Coronary artery (tissue), 2 donors: ENCODE results near the gene GOLGA1.

Experiments
- DNase-seq: peaks from one replicate; pipeline ENCODE4 v3.0.0-alpha.2; 2017; ENCODE audit warnings: low spot score
- H3K27ac ChIP-seq, 2 donors: fragments of 200-600 bp; sonication (generic); one replicate each; pipeline ENCODE4 v1.5.1; 2016 to 2019
- H3K4me3 ChIP-seq: fragments of 200-600 bp; sonication (generic); 2 replicates; pipeline ENCODE4 v1.5.1; 2016; ENCODE audit warnings: mild to moderate bottlenecking, moderate library complexity
- TF ChIP-seq, protein P1 (sequence below): fragments of 200-600 bp; sonication (generic); IDR thresholded peaks from one replicate; pipeline ENCODE4 v1.5.1; 2019; ENCODE audit warnings: antibody characterized with exemption

Gene GOLGA1

DNA sequence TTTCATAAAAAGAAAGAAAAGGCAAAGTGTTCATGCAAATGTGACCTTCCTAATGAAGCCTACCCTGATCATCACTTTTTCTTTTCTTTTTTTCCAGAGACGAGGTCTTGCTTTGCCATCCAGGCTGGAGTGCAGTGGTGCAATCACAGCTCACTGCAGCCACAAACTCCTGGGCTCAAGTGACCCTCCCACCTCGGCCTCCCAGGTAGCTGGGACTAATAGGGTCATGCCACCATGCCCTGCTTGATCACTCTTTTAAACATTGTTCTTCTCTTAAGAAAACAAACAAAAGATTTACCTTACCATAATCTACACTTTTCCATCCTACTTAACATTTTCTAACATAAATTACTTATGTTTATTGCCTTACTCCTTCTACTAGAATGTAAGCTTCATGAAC lies 8.5 kb upstream of the GOLGA1 start:
- no peak for DNase-seq
- Histone ChIP-seq H3K27ac (no peak overlapping the region), H3K4me3 (no peak overlapping the region)
- TF ChIP-seq, protein P1, sequence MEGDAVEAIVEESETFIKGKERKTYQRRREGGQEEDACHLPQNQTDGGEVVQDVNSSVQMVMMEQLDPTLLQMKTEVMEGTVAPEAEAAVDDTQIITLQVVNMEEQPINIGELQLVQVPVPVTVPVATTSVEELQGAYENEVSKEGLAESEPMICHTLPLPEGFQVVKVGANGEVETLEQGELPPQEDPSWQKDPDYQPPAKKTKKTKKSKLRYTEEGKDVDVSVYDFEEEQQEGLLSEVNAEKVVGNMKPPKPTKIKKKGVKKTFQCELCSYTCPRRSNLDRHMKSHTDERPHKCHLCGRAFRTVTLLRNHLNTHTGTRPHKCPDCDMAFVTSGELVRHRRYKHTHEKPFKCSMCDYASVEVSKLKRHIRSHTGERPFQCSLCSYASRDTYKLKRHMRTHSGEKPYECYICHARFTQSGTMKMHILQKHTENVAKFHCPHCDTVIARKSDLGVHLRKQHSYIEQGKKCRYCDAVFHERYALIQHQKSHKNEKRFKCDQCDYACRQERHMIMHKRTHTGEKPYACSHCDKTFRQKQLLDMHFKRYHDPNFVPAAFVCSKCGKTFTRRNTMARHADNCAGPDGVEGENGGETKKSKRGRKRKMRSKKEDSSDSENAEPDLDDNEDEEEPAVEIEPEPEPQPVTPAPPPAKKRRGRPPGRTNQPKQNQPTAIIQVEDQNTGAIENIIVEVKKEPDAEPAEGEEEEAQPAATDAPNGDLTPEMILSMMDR = no peak

DNA sequence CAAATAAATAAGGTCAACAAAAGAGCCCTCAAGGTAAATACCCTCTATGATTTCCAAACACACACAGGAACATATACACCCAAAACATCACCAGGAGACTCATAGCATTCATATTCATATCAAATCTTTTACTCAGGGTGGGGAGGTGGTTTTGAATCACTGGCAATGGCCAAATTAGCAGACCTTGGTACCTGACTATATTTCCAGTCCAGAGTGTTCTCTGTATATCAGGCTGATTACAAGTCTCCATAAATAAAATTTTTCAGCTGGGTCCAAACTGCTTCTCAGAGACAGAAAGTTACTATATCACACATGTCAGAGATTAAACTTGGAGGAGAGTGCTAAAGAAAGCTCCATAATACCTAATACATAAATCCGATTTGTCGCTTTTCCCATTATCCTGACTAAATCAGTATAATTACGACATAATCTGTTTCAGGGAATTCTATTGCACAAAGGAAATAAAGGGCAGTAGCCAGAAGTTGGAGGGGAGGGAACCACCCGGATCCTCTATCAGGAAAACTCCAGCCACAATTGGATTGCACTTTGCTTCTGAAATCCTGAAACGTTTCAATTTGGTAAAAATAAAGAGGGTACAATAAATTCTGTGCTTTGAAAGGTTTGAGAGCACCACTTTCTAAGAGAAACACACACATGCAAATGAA lies 7.0 kb upstream of the GOLGA1 start:
- Histone ChIP-seq H3K4me3 (no peak overlapping the region), H3K27ac (no peak overlapping the region)
- TF ChIP-seq, protein P1 = no peak
- DNase-seq = no peak

DNA sequence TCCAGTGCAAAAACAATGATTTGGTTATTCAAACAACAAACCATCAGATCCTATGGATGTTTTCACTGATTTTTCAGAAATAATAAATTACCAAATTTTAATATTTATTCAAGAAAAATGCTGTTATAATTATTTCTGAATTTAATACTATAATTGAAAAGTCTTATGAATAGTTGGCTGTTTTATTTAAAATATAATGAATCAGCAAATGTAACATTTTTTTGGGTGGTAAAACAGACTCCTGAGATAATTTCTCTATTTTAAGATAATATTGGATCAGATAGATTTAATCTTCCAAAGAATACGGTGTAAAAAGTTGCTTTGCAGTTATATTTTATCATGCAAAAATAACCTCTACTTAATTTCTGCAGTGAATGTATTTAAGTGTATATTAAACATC lies 5.3 kb upstream of the GOLGA1 start:
- TF ChIP-seq, protein P1 = no peak
- H3K4me3 ChIP-seq = no peak overlapping the region
- DNase-seq = no peak

DNA sequence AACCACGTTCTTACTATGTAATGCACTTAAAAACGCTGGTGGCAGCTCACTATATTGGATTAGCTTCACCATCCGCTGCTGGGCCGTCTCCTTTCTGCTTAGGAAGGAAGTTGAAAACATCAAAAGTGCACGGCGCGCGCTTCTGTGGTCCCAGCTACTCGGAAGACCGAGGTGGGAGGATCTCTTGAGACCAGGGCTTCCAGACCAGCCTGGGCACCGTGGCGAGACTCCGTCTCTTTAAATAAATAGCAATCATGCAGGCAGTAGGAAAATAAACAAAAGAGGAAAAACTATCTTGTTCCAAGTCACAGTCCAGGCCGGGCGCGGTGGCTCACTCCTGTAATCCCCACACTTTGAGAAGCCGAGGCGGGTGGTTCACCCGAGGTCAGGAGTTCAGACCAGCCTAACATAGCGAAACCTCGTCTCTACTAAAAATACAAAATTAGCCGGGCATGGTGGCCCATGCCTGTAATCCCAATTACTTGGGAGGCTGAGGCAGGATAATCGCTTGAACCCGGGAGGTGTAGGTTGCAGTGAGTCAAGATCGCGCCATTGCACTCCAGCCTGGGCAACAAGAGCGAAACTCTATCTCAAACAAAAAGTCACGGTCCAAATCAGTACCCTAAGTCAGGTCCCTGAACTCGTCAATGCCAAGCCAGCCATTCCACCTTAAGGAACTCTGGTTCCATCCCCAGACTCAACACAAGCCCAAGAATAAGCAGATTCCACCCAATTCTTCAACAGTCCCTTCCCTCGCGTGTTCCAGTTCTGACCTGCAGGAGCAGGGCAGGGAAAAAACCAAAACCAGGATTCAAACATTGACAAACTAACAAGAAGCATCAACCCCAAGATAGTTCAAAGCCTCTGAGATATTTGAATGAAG lies 1.0 kb upstream of the GOLGA1 start:
- DNase-seq = peak; percentile 76
- peak overlapping the region; percentile 96 for H3K4me3 ChIP-seq
- TF ChIP-seq, protein P1 = no peak
- peak overlapping the region; percentile 92 to 93 for H3K27ac ChIP-seq

More for the DNA sequence above, 5.3 kb upstream of the GOLGA1 start:
- H3K27ac ChIP-seq = no peak overlapping the region

GRCh38 chr9:124940521-124940893 lies 376 bp downstream of the GOLGA1 start:
- no peak for DNase-seq
- TF ChIP-seq, protein P1 = no peak
- Histone ChIP-seq H3K27ac (peak overlapping the region; percentile 92 to 93), H3K4me3 (peak overlapping the region; percentile 96)

DNA sequence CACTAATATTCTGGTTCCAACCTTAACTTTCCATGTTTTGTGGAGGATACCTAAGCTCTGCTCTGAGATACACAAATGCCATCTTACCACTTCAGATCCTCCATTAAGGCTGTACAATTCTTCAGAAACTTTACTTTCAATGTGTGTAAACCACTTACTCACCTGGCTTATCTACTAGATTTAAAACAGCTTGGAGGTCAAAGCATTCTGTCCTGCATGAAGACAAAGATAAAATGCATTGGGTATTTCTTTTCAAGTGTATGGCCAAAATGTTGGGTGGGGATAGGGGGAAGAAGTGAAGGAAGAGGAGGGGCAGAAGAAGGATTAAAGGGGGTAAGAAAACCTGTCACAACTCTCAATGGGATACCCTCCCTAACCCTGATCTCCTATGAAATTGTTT lies 939 bp downstream of the GOLGA1 start:
- peak overlapping the region; percentile 96 for H3K4me3 ChIP-seq
- DNase-seq = no peak
- TF ChIP-seq, protein P1 = no peak
- H3K27ac ChIP-seq = peak overlapping the region; percentile 92 to 93

DNA sequence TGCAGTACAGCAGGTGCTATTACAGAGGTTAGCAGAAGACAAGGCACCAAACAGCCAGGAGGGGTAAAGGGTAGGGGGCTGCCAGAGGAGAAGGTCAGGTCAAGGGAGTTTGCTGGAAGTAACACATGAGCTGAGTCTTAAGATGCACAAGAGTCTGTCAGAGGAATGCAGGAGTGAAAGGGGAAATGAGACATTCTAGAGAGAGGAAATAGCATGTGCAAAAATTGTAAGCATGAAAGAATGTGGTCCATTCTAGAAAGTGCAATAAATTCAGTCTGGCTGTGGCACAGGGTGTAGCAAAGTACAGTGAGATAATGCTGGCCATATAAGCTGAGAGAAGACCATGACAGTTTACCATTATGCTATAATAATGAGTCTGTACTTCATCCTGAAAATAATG lies 6.6 kb downstream of the GOLGA1 start:
- TF ChIP-seq, protein P1 = no peak
- Histone ChIP-seq H3K4me3 (no peak overlapping the region), H3K27ac (no peak overlapping the region)
- no peak for DNase-seq
